SU-DHL-6 (cell line): ENCODE data around the gene PTDSS2.
"Not testable (repeated sequence)": the region's sequence is repeated elsewhere in the genome, so short reads cannot be mapped to it uniquely, and the experiment has no call there.

Experiments
- CTCF ChIP-seq: fragments of 200-600 bp; sonication (generic); IDR thresholded peaks from one replicate; pipeline ENCODE4 v1.5.1; 2017; ENCODE audit warnings: antibody characterized with exemption, mild to moderate bottlenecking, low read length, moderate library complexity; ENCODE audit not compliant: insufficient read depth, poor library complexity, severe bottlenecking
- EZH2phosphoT487 ChIP-seq: fragments of 200-600 bp; sonication (generic), shearing (Covaris generic); conservative IDR thresholded peaks from 2 replicates; pipeline ENCODE4 v1.6.1; 2018; ENCODE audit warnings: mild to moderate bottlenecking, antibody characterized with exemption, low read length, moderate library complexity, mixed read lengths

GRCh38 chr11:424766-425165 lies 25.3 kb upstream of the PTDSS2 start:
- TF ChIP-seq CTCF, EZH2phosphoT487: not testable (repeated sequence)
